ENCODE results near the gene C1orf226. TPM values are rescaled to one million over a fixed set of nuclear protein-coding genes. Genes with fewer than 3 reads are reported as not detected.

C1orf226 gene
- total and polyA plus RNA-seq, 9 of the 15 experiments (the other 6 are each of a cell fraction or from before 2014, with no cell fraction given): 0.10 to 1.4 (median 0.47) TPM

DNA sequence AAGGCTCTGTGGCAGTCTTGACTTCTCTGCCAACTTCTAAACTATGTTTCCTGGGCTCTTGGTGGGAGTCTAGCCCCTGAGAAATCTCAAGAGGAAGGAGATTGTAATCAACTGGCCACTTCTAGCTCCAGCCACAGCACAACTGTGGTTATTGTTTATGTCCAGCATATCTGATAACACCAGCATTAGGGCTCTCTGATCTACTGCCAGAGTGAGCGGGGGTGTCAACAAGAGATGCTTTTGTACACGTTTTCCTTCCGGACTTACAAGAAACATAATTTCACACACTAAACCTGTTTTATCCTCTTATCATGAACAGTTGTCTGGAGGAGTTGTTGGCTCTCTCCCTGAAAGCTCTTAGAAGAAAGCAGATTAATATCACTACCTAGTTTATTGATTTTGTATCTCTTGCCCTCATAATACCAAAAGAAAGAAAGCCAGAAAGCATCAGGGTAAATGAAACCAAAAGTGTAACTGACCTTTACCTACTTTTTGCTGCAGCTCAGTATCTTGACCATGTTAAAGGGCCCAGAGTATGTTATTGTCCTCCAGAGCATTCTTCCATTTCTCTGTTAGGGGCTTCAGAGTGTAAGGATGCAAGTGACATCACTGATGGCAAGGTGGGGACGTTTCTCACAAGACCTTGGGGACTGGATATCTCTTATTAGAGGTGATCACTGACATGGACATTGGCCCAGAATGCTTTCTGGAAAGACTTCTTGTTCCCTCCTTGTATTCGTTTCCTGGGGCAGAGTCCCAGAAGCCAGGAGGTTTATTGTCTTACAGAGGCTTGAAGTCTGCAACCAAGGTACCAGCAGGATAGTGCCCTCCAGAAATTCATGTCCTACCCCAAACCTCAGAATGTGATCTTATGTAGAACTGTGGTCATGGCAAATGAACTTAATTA lies 40.0 kb downstream of the C1orf226 start (continued):
- TF ChIP-seq ZNF263 (CRISPR knock-in tag; IDR thresholded peaks at IDR 0.05; ENCODE audit: borderline replicate concordance) (no peak), ARID1B (IDR thresholded peaks at IDR 0.05) (peak; percentile 88), HDAC2 (IDR thresholded peaks at IDR 0.05) (peak; percentile 48; the same call in 1 of the 2 replicates), ZNF75A (CRISPR knock-in tag; IDR thresholded peaks at IDR 0.05) (no peak), MYNN (IDR thresholded peaks at IDR 0.05) (peak; percentile 58; the same call in 1 of the 2 replicates), MYNN (CRISPR knock-in tag; IDR thresholded peaks at IDR 0.05) (no peak), MEIS2 (IDR thresholded peaks at IDR 0.05; ENCODE audit: partially characterized antibody) (peak; percentile 78), BRD9 (IDR thresholded peaks at IDR 0.05; ENCODE audit: low read depth, partially characterized antibody) (no peak), ZNF316 (IDR thresholded peaks at IDR 0.05) (no peak), MIER1 (IDR thresholded peaks at IDR 0.05; ENCODE audit: low read depth) (no peak), MYC (IDR thresholded peaks at IDR 0.05; ENCODE audit: low read depth, low read length) (peak; percentile 32; the same call in 1 of the 2 replicates), MYC (CRISPR knock-in tag; IDR thresholded peaks at IDR 0.05; ENCODE audit: borderline replicate concordance, low read depth) (no peak), TCF7 (IDR thresholded peaks at IDR 0.05; ENCODE audit: borderline replicate concordance) (peak; percentile 99), SMARCA4 (IDR thresholded peaks at IDR 0.05) (peak; percentile 80), BRCA1 (IDR thresholded peaks at IDR 0.05) (no peak), BRCA1 (CRISPR knock-in tag; IDR thresholded peaks at IDR 0.05) (no peak), ZNF77 (CRISPR knock-in tag; IDR thresholded peaks at IDR 0.05) (no peak), SRF (CRISPR knock-in tag; IDR thresholded peaks at IDR 0.05) (0 out of 4 replicates have a peak, but pooled peaks of 1 of the 2 experiments have one; percentile 19), SMARCE1 (IDR thresholded peaks at IDR 0.05) (peak; percentile 87), GATA2 (CRISPR knock-in tag; IDR thresholded peaks at IDR 0.05) (peak; percentile 67), ZNF699 (CRISPR knock-in tag; IDR thresholded peaks at IDR 0.05; ENCODE audit: insufficient replicate concordance) (no peak), CTBP1 (IDR thresholded peaks at IDR 0.05; ENCODE audit: borderline replicate concordance) (peak; percentile 84), GTF2A2 (tag; IDR thresholded peaks at IDR 0.05) (no peak), EGR1 (conservative IDR thresholded peaks at IDR 0.05) (peak; percentile 76), ILK (tag; IDR thresholded peaks at IDR 0.05; ENCODE audit: borderline replicate concordance, low read depth) (no peak)
- TF ChIP-seq, protein P1, sequence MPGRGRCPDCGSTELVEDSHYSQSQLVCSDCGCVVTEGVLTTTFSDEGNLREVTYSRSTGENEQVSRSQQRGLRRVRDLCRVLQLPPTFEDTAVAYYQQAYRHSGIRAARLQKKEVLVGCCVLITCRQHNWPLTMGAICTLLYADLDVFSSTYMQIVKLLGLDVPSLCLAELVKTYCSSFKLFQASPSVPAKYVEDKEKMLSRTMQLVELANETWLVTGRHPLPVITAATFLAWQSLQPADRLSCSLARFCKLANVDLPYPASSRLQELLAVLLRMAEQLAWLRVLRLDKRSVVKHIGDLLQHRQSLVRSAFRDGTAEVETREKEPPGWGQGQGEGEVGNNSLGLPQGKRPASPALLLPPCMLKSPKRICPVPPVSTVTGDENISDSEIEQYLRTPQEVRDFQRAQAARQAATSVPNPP (IDR thresholded peaks at IDR 0.05; ENCODE audit: borderline replicate concordance, insufficient read depth, insufficient read length): no peak
- TF ChIP-seq, protein P2, sequence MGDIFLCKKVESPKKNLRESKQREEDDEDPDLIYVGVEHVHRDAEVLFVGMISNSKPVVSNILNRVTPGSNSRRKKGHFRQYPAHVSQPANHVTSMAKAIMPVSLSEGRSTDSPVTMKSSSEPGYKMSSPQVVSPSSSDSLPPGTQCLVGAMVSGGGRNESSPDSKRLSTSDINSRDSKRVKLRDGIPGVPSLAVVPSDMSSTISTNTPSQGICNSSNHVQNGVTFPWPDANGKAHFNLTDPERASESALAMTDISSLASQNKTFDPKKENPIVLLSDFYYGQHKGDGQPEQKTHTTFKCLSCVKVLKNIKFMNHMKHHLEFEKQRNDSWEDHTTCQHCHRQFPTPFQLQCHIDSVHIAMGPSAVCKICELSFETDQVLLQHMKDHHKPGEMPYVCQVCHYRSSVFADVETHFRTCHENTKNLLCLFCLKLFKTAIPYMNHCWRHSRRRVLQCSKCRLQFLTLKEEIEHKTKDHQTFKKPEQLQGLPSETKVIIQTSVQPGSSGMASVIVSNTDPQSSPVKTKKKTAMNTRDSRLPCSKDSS (IDR thresholded peaks at IDR 0.05; ENCODE audit: low read depth, partially characterized antibody): no peak
- TF ChIP-seq, protein P3, sequence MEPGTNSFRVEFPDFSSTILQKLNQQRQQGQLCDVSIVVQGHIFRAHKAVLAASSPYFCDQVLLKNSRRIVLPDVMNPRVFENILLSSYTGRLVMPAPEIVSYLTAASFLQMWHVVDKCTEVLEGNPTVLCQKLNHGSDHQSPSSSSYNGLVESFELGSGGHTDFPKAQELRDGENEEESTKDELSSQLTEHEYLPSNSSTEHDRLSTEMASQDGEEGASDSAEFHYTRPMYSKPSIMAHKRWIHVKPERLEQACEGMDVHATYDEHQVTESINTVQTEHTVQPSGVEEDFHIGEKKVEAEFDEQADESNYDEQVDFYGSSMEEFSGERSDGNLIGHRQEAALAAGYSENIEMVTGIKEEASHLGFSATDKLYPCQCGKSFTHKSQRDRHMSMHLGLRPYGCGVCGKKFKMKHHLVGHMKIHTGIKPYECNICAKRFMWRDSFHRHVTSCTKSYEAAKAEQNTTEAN (CRISPR knock-in tag; IDR thresholded peaks at IDR 0.05): no peak
